Measurements from ENCODE around the gene PLA2R1.
"Not testable (repeated sequence)": the region's sequence is repeated elsewhere in the genome, so short reads cannot be mapped to it uniquely, and the experiment has no call there.

PLA2R1 gene

DNA sequence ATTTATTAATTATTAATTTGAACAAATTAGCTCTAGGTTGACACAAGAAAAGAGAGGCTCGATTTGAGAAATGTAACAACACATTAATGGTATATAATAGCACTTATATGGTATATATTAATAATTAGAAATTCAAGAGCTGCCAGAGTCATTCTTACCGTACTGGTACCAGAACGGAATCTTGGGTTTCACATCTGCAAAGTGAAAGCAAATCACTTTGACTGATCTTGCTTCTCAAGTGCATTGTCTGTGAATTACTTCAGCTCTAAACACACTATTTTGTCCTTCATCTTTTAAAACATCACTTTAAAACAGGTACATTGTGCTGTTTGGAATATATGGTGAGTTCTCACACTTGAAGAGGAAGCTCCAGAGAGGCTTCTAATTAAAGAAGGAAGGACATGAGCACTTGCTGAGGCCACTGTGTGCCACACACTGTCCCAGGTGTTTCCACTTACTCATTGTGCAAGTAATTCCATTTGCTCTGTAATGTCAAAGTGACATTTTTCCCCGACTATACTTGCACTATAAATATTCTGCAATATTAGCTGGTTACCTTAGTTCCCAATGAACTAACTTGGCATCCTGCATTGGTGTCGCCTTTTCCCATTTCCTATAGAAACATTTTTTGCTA, 85.8 kb downstream of the PLA2R1 start:
- DNase-seq = no peak

DNA sequence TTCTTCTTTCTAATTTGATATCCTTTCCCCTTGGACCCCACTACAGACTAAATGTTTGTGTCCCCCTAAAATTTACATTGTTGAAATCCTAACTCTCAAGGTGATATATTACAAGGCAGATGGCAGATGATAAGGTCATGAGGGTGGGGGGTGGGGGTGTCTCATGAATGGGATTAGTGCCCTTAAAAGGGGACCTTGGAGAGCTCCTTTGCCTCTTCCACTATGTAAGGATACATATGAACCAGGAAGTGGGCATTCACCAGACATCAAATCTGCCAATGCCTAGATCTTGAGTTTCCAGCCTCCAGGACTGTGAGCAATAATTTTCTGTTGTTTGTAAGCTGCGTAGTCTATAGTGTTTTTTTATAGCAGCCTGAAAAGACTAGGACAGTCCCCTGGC, 89.1 kb downstream of the PLA2R1 start:
- no peak for DNase-seq

DNA sequence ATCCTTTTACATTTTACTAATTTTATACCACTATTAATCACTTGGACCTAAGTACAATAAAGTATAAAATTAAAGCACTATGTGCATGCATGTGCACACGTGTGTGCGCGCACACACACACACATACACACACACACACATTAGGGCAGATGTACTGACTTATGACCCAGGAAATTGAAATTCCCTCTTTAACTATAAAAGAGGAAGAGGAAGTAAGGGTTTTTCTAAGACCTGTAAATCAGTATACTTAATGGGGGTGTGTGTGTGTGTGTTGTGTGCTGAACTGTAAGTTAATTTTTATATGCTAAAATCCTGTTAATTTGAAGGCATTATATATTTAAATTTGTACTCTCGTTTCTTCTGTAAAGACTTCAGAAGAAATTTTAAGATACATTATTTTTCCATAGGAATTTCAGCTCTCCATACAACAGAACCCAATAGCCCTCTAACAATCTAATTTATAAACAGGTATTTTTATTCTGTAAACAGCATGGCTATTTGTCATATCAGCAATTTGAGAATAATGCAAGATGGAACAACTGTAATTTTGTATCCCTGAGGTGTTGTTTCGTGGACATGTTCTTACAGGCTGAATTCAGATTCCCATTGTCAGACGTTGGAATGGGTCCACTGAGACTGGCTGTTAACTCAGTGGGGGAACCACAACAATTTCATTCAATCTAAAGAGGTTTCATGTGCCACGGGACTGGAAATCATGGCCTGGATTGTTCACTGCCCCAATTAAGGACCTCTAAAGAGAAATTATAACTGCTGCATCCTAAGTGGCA, 90.9 kb downstream of the PLA2R1 start:
- DNase-seq = no peak

DNA sequence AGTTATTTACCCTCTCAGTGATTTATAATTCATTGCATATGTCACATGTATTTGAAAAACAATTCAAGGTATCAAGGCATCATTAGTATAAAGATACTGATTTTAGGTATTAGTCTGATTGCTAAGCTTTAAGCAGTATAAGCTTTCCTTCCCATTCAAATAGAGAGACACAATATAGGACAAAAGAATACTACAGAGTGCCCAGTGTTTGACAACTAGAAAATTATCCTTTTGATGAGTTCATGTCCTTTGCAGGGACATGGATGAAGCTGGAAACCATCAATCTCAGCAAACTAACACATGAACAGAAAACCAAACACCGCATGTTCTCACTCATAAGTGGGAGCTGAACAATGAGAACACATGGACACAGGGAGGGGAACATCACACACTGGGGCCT, 91.9 kb downstream of the PLA2R1 start:
- DNase-seq = not testable (repeated sequence)

DNA sequence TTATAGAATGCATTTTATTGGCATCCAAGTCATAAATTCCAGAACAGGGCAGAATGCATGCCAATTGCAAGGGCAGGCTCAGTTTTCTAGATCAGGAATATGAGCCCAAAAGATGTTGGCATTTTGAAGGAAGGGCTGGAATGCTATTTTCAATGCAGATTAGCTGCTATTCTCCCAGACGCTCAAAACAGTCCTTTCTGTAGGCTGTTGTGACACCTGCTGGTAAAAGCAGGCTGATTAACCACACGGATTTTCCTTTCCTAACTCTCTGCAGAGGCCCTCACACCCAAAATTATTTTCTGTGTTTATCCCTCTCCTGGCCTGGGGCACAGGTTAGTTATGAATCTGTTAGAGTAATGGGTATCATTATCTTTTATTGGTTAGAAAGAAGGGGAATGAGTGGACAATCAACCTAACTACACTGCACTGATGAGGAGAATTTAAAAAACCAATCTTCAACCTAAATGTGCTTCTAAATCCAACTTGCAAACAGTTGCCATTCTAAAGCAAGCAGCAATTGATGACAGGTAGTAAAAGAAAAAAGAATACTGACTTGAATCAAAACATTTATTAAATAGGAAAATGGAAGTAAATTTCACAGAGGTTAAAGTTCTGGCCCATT, 94.0 kb downstream of the PLA2R1 start:
- no peak for DNase-seq

DNA sequence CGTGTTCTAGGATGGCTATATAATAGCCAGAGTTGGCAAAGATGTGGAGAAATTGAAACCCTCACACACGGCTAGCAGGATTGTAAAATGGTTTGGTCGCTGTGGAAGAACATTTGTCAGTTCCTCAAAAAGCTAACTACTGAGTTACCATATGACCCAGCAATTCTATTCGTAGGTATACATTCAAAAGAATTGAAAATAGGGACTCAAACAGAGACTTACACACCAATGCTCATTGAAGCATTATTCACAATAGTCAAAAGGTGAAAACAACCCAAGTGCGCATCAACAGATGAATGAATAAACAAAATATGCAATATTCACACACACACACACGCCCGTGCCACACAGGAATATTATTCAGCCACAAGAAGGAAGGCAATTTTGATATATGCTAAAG, 98.7 kb downstream of the PLA2R1 start:
- DNase-seq = no peak

DNA sequence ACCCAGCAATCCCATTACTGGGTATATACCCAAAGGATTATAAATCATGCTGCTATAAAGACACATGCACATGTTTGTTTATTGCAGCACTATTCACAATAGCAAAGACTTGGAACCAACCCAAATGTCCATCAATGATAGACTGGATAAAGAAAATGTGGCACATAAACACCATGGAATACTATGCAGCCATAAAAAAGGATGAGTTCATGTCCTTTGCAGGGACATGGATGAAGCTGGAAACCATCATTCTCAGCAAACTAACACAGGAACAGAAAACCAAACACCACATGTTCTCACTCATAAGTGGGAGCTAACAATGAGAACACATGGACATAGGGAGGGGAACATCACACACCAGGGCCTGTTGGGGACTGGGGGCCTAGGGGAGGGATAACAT, 99.9 kb downstream of the PLA2R1 start:
- DNase-seq = not testable (repeated sequence)

DNA sequence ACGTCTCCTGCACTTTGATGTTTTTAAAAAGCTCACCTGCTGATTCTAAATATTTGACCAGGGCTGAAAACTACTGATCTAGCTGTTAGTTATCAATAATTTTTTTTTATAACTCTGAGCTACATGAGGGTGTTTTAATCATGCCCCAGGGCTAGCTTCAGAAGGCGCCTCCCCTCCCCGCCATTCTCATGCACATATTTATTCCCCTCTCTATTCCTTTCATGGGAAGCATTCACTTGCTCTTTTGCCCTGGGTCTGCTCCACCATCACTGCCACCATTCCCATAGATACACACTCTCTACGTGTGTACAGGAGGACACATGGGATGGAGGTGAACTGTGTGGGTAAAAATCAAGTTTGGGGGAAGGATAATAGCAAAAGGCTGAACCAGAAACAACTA, 101.0 kb downstream of the PLA2R1 start:
- DNase-seq = no peak

DNA sequence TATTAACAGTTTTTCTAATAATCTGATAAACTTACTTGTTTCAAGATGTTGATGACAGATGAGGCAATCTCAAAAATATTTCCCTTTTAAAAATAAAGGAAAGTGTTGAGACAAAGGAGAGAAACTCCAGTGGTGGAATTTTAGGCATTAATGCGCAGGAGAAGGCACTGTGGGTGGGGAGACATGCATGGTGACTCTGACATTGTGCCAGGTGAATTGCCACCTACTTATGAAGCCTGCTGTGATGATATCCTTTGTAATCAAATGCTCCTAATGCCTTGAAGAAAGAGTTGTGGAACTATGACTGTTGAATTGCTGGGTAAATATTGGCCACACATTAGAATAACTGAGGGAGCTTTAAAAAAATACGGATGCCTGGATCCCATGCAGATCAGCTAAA, 101.4 kb downstream of the PLA2R1 start:
- no peak for DNase-seq

DNA sequence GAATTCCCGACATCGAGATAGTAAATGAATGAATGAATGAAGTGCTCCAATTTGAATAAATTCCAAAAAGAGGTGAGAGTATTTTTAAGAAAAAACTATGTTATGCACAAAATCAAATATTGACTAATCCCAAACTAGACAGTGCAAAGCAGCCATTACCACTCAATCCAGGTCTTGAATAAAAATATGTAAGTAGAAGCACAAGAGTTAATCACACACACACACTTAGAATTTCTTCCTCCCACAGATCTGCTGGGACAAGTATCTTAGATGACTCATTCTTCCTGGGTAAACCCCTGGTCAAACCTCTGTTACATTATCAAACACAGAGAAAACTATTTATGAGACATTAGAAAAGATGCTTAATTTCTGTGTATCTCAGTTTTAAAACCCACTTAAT, 102.0 kb downstream of the PLA2R1 start:
- DNase-seq = no peak

DNA sequence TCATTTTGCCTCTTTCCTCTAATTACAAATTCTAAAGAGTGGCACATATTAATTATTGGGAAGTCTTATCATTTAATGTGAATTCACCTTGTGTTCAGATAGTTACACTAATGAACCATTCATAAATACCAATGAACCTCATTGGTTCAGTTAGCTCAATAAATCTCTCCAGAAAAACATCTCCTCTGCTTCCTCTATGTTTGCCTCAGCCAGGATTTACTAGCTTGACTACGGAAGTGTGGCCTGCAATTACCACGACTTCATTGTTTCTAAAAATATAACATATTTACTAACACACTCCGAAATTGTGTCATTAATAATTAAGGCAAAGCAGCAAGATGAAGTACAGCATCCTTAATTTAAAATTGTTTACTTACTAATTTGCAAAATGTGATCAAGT, 103.3 kb downstream of the PLA2R1 start:
- DNase-seq = no peak

DNA sequence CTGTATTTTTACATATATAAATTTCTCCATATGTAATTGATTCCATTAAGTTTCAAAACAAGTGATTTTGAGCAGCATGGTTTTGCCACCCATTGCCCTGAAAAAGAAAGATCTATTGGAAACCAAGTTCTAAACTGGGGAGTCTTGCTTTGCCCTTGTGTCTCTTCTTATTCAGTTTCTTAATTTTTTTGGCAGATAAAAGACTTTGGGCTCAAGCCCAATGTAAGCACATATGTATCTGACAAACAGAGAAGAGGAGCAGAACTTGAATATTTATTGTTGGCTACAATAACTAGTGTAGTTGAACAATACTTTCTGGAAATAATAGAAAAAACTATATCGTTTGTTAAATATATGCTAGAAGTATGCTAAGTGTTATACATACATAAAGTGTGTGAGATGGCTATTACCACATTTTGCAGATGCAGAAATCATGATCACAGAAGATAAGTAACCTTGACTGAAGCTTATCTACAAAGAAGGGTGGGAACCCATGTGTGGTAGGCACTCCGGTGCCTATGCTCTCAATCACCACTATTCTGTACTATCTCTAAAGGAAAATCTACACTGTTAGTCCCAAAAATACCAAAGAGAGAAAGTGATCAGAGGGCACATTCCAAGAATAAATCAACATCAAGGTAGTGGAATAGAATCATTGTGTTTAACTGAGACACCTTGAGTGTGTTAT, 109.1 kb downstream of the PLA2R1 start:
- no peak for DNase-seq

DNA sequence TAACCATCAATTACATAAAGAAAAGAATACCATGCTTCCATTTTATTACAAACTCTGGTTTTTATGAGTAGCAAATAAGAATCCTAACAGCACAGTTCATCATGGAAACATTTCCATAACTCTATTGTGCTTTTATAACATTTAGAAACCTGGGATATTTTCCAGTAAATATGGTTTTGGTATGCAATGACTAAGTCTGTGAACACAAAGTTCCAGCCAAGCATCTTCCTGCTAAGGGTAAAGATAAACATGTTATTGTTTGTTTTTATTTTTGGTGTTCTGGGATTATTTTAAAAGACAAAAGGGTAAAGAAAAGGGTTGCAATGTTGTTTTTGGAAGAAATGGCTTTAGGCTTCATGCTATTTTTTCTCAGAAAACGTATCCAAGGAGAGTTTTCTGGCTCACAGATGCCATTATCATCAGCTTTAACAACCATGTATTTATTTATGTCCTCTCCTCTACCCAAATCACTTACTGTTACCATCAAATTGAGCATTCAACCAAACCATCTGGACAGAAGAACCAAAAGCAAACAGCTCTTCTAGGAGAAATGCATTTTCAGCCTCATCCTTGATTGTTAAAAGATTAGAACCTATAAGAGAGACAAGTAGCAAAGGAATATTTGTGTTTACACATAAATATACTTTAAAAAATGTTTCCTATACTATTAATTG, 116.0 kb downstream of the PLA2R1 start:
- DNase-seq = peak; percentile 17

DNA sequence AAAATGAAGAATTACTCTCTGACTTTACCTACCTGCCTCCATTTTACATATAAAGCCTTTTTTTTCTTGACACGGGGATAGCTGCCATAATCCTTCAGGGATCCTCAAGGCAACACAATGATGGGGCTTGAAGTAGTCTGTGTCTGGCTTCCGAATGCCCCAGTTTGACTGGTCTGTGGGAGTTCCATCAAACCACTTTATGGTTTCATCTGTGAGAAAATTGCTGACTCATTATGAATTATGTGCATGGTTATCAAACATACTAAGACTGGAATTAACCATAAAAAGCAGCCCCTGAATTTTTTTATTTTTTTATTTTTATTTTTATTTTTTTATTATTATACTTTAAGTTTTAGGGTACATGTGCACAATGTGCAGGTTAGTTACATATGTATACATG, 117.5 kb downstream of the PLA2R1 start:
- DNase-seq = no peak

DNA sequence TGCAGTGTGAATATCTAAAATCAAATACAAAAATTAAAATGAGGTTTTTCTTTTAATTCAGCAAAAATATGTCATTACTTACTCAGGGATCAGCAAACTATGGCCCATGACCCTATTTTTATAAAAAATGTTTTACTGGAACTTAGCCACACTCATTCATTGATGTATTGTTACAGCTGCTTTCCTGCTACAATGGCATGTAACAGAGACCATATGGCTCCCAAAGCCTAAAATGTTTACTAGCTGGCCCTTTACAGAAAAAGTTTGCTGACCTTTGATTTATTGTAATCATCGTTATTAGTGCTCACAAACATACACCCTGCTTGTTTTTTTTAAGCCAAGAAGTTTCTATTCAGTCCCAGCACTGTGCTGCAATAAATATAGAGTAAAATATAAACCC, 120.3 kb downstream of the PLA2R1 start:
- DNase-seq = no peak

DNA sequence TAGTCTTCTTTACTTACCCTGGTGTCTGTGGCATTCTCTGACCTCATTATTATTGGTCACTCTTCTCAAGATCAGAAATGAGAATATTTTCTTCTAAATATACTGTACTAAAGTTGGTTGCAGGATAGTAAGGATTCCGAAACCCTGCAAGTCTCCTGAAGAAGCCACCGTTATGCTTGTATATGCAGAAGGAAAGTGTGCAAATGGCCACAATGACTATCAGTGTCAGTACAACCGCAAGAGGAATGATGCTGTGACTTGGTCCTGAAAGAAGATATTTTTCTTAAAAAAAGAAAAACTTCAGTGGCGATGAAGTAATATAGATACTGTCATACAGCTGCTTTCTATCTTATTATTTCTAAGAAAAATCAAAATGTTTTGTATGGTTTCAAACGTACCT, 120.7 kb downstream of the PLA2R1 start:
- no peak for DNase-seq

DNA sequence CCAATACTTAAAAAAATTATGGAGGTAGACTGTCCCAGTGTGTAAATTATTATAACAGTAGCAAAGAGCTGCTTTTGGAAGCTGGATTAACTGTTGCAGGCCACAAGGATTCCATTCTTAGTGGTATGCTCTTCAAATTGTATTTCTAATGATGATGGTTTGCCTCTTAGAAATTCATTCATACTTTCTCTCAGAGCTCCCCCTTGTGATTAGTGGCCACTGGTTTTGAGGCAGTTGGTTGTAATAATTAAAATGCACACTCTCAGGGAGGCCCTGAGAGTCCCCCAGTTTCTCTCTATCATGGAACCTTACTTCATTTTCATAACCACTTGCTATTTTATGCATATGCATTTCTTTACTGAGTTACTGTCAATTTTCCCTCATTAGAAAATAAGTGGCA, 122.5 kb downstream of the PLA2R1 start:
- peak; percentile 34 for DNase-seq

DNA sequence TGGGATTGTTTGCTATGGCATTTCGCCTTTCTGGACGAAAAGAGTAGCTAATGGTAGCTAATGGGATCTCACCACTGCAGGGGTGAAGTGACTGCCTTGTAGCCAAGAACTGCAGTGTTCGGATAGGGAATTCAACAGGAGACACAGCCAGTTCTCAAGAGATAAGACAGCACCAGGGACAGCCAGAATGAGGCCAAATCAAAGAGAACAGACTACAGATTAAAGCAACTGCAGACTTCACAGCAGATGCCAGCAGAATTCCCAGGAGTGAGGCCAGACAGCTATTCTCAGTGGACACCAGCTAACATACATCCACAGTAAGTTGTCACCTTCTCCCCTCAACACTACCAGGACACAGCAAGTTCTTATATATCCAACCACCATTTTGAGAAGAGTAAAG, 124.0 kb downstream of the PLA2R1 start:
- DNase-seq = no peak

DNA sequence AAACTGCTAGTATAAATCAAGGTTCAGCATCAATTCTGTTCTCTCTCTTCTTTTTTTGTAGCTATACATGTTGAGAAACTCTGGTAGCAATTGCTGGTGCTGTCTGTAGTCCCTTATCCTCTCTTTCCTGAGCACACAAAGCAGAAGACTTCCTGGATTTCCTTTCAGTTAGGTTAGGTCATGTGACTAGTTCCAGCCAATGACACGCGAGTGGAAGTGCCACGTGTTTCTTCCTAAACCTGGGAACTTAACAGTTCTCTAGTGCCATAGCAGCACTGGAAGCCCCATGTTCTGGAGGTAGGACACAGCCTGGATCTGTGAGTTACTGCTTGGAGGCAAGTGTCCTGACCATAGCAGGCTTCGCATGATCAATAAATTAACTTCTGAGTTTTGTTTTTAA, 125.9 kb downstream of the PLA2R1 start:
- DNase-seq = no peak

DNA sequence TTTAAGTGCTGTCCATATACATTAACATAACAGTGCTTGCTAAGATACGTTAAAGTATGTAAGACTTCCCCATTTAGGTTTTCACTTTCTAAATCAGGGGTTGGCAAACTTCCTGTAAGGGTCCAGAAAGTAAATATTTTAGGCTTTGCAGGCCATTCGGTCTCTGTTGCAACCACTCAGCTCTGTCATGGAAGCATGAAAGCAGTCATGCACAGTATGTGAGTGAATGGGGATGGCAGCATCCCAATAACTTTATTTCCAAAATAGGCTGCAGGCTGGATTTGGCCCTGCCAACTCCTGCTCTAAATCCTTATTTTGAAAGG, 128.7 kb downstream of the PLA2R1 start:
- no peak for DNase-seq

DNA sequence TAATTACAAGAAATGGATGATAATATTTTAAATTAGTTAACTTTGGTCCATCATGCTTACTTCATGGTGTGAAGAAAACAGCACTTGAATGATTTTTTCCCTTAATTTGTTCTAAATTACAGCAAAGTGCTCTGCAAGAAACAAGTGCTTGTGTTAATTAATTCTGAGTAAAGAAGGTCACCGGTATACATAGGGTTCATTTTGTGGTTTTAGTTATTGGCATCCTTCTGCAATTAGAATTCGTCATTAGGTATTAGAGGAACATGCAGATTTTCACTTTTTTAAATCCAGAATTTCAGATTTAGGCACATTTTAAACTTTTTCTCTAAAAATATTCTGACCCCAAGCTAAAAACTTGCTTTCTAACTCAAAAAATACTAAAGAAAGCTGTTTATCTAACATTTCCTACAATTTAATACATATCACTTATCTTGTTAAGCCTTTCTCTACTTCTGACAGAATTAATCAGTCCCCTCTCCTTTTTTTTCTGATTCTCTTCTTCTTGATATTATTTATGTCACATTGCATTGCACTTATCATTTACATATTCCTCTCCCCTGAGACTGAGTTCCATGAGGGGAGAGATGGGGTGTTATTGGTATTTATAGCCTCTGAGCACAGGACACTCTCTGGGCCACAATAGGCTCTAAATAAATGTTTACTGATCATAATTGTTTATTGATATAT, 129.2 kb downstream of the PLA2R1 start:
- DNase-seq = no peak

DNA sequence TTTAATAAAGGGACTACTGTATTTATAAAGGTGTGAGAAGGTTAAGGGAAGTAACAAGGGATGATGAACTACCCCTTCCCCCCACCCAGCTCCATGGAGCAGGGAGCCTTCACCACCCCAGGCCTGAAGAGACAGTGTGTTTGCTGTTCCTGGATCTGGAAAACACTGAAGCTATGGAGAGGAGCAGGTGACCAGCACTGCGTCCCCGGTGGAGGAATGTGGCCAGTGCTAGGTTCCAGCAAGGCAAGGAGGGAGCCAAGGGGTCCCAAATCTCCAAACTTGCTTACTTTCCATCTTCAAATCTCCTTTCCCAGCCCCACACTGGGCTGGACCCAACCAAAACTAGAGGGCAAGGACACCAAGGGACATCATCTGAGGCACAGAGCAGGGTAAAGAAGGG, 135.7 kb downstream of the PLA2R1 start:
- DNase-seq = no peak

DNA sequence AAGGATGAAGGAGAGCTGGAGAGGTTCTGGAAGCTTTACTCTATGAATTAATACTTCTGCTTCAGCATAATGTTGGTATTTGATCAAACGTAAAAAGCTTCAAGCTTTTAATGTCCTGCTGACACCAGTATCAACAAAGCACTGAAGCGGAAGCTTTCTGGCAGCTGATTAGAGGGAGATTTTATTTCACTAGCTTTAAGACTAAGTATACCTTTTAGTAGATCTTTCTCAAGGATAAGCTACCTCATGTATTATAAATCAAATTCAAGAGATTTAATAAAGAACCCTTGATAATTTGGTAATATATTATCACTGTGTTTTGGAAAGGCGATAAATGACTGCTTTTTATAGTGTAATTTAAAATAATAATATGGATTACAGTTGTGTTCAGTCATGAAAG, 136.4 kb downstream of the PLA2R1 start:
- DNase-seq = no peak
